Activated naive CD8-positive, alpha-beta T cell treated with anti-CD3 and anti-CD28 coated beads, Interleukin-2, amount 50 U/mL, for 24 hours (primary cell): ENCODE results near the gene MYBPC2.
"Not testable (repeated sequence)": the region's sequence is repeated elsewhere in the genome, so short reads cannot be mapped to it uniquely, and the experiment has no call there.

Experiments used
- ATAC-seq: fragments of 150-1000 bp; cut with Tn5 transposase; one replicate; pipeline ENCODE4 v1.10.0; 2021
- DNase-seq: peaks from one replicate; pipeline ENCODE4 v3.0.0; 2021
- H3K27ac Mint-ChIP-seq: one replicate; pipeline ENCODE4 v1.8.0; 2021; ENCODE audit warnings: mild to moderate bottlenecking, mixed read lengths
- H3K27me3 Mint-ChIP-seq: one replicate; pipeline ENCODE4 v1.8.0; 2021; ENCODE audit warnings: mixed read lengths
- H3K36me3 Mint-ChIP-seq: one replicate; pipeline ENCODE4 v1.8.0; 2021; ENCODE audit warnings: low read depth, mixed read lengths
- H3K4me1 Mint-ChIP-seq: one replicate; pipeline ENCODE4 v1.8.0; 2021; ENCODE audit warnings: mixed read lengths
- H3K4me3 Mint-ChIP-seq: one replicate; pipeline ENCODE4 v1.8.0; 2021; ENCODE audit warnings: mild to moderate bottlenecking, moderate library complexity, mixed read lengths
- H3K9me3 Mint-ChIP-seq: one replicate; pipeline ENCODE4 v1.8.0; 2021; ENCODE audit warnings: mixed read lengths

Gene MYBPC2

GRCh38 chr19:50432221-50433028 is at the start of gene MYBPC2:
Gene MYBPC2, plus strand, starts transcription at chr19:50432892. Its CDS starts 62 bp downstream, at chr19:50432954.
- Mint-ChIP-seq H3K27ac (peak within 1 kb of the TSS; percentile 70), H3K4me1 (peaks cover 29% of the 10 kb centered on the region)

GRCh38 chr19:50383001-50383851 is 49.5 kb upstream of the MYBPC2 start:
- H3K27me3 Mint-ChIP-seq: no peaks in the 10 kb centered on the region
- peaks cover 38% of the 10 kb centered on the region for H3K36me3 Mint-ChIP-seq
- ATAC-seq (peak; percentile 5), DNase-seq (no peak)
- H3K4me3 Mint-ChIP-seq: peak overlapping the region; percentile 97
- H3K27ac Mint-ChIP-seq: peak overlapping the region; percentile 99
- no peaks in the 10 kb centered on the region for H3K9me3 Mint-ChIP-seq
- H3K4me1 Mint-ChIP-seq: peaks cover 29% of the 10 kb centered on the region

More at GRCh38 chr19:50432221-50433028, at the start of gene MYBPC2:
- Mint-ChIP-seq H3K4me3 (peak within 1 kb of the TSS; percentile 79), H3K36me3 (no peaks in the 10 kb centered on the region), H3K9me3 (no peaks in the 10 kb centered on the region), H3K27me3 (peaks cover 22% of the 10 kb centered on the region)
- ATAC-seq (no peak), DNase-seq (no peak)

GRCh38 chr19:50383852-50384684 is 48.6 kb upstream of the MYBPC2 start, which contains the start of gene POLD1:
Gene POLD1, plus strand, starts transcription at chr19:50384347. Its CDS starts 14,505 bp downstream, at chr19:50398852.
- Mint-ChIP-seq H3K27me3 (no peaks in the 10 kb centered on the region), H3K27ac (peak within 1 kb of the TSS; percentile 99)
- ATAC-seq: peak; percentile 84

GRCh38 chr19:50384685-50385535 is 47.8 kb upstream of the MYBPC2 start:
- Mint-ChIP-seq H3K4me1 (peaks cover 29% of the 10 kb centered on the region), H3K36me3 (peaks cover 35% of the 10 kb centered on the region), H3K9me3 (no peaks in the 10 kb centered on the region), H3K27ac (peak overlapping the region; percentile 99), H3K4me3 (peak overlapping the region; percentile 97), H3K27me3 (no peaks in the 10 kb centered on the region)
- ATAC-seq (no peak), DNase-seq (no peak)

More at GRCh38 chr19:50383852-50384684, 48.6 kb upstream of the MYBPC2 start, which contains the start of gene POLD1:
- peaks cover 42% of the 10 kb centered on the region for H3K36me3 Mint-ChIP-seq
- DNase-seq: peak; percentile 99
- peaks cover 29% of the 10 kb centered on the region for H3K4me1 Mint-ChIP-seq
- H3K9me3 Mint-ChIP-seq: no peaks in the 10 kb centered on the region
- H3K4me3 Mint-ChIP-seq: peak within 1 kb of the TSS; percentile 97

GRCh38 chr19:50387176-50387867 is 45.4 kb upstream of the MYBPC2 start:
- Mint-ChIP-seq H3K9me3 (no peaks in the 10 kb centered on the region), H3K4me3 (peak overlapping the region; percentile 32), H3K27ac (peak overlapping the region; percentile 30), H3K27me3 (no peaks in the 10 kb centered on the region), H3K36me3 (peaks cover 45% of the 10 kb centered on the region), H3K4me1 (peaks cover 29% of the 10 kb centered on the region)
- no peak for ATAC-seq
- DNase-seq: no peak

- Mint-ChIP-seq H3K4me3 (peak overlapping the region; percentile 32), H3K4me1 (peaks cover 29% of the 10 kb centered on the region), H3K27me3 (no peaks in the 10 kb centered on the region), H3K9me3 (no peaks in the 10 kb centered on the region), H3K27ac (peak overlapping the region; percentile 30), H3K36me3 (peaks cover 48% of the 10 kb centered on the region)
- no peak for ATAC-seq
- DNase-seq: no peak
Observed at GRCh38 chr19:50387868-50388245, 44.8 kb upstream of the MYBPC2 start.

- peaks cover 49% of the 10 kb centered on the region for H3K36me3 Mint-ChIP-seq
- H3K9me3 Mint-ChIP-seq, DNase-seq, H3K27me3 Mint-ChIP-seq, H3K27ac Mint-ChIP-seq, ATAC-seq, H3K4me1 Mint-ChIP-seq, H3K4me3 Mint-ChIP-seq: not testable (repeated sequence)
Observed at GRCh38 chr19:50390295-50390694, 42.4 kb upstream of the MYBPC2 start.

GRCh38 chr19:50390952-50391351 is 41.7 kb upstream of the MYBPC2 start:
- H3K4me1 Mint-ChIP-seq, H3K9me3 Mint-ChIP-seq, H3K27ac Mint-ChIP-seq, H3K27me3 Mint-ChIP-seq, DNase-seq, ATAC-seq, H3K4me3 Mint-ChIP-seq: not testable (repeated sequence)
- peaks cover 49% of the 10 kb centered on the region for H3K36me3 Mint-ChIP-seq

- Mint-ChIP-seq H3K27ac (no peak overlapping the region), H3K36me3 (peaks cover 45% of the 10 kb centered on the region), H3K4me1 (peaks cover 2% of the 10 kb centered on the region), H3K27me3 (no peaks in the 10 kb centered on the region), H3K4me3 (no peak overlapping the region), H3K9me3 (no peaks in the 10 kb centered on the region)
- DNase-seq (no peak), ATAC-seq (no peak)
Observed at GRCh38 chr19:50392759-50393158, 39.9 kb upstream of the MYBPC2 start.

- Mint-ChIP-seq H3K4me1 (peaks cover 2% of the 10 kb centered on the region), H3K36me3 (peaks cover 42% of the 10 kb centered on the region), H3K9me3 (no peaks in the 10 kb centered on the region), H3K27ac (no peak overlapping the region), H3K4me3 (no peak overlapping the region), H3K27me3 (no peaks in the 10 kb centered on the region)
- DNase-seq: no peak
- ATAC-seq: no peak
Observed at GRCh38 chr19:50393589-50393988, 39.1 kb upstream of the MYBPC2 start.

- Mint-ChIP-seq H3K4me1 (peaks cover 2% of the 10 kb centered on the region), H3K4me3 (no peak overlapping the region), H3K36me3 (peaks cover 44% of the 10 kb centered on the region), H3K27ac (no peak overlapping the region), H3K27me3 (no peaks in the 10 kb centered on the region), H3K9me3 (no peaks in the 10 kb centered on the region)
- ATAC-seq (no peak), DNase-seq (no peak)
Observed at GRCh38 chr19:50394017-50394416, 38.7 kb upstream of the MYBPC2 start.

- ATAC-seq (no peak), DNase-seq (no peak)
- H3K27me3 Mint-ChIP-seq: no peaks in the 10 kb centered on the region
- peaks cover 27% of the 10 kb centered on the region for H3K36me3 Mint-ChIP-seq
- H3K27ac Mint-ChIP-seq: no peak overlapping the region
- H3K4me1 Mint-ChIP-seq: peaks cover 2% of the 10 kb centered on the region
- H3K9me3 Mint-ChIP-seq: no peaks in the 10 kb centered on the region
- no peak overlapping the region for H3K4me3 Mint-ChIP-seq
Observed at GRCh38 chr19:50398675-50399367, 33.9 kb upstream of the MYBPC2 start.
